GM21515 (cell line): ENCODE measurements around the gene HSPB1.
"Not testable (repeated sequence)": the region's sequence is repeated elsewhere in the genome, so short reads cannot be mapped to it uniquely, and the experiment has no call there.

Source experiments
- ATAC-seq: cut with Tn5 transposase; IDR thresholded peaks from one replicate; pipeline ENCODE4 v1.9.1; 2021; ENCODE audit not compliant: unreplicated experiment

Gene HSPB1

GRCh38 chr7:76329479-76329878 lies 27.0 kb downstream of the HSPB1 start:
- no peak for ATAC-seq

GRCh38 chr7:76330261-76330660 lies 27.8 kb downstream of the HSPB1 start:
- no peak for ATAC-seq

GRCh38 chr7:76330673-76331072 lies 28.2 kb downstream of the HSPB1 start:
- no peak for ATAC-seq

- ATAC-seq: no peak
Measured at GRCh38 chr7:76332078-76332477, 29.6 kb downstream of the HSPB1 start.

GRCh38 chr7:76333511-76334101 lies 31.1 kb downstream of the HSPB1 start:
- ATAC-seq: no peak

- no peak for ATAC-seq
Measured at GRCh38 chr7:76334320-76334967, 32.0 kb downstream of the HSPB1 start.

- not testable (repeated sequence) for ATAC-seq
Measured at GRCh38 chr7:76335417-76335816, 32.9 kb downstream of the HSPB1 start.

- no peak for ATAC-seq
Measured at GRCh38 chr7:76336094-76336493, 33.6 kb downstream of the HSPB1 start.

GRCh38 chr7:76337147-76337546 lies 34.7 kb downstream of the HSPB1 start:
- ATAC-seq: no peak

- ATAC-seq: no peak
Measured at GRCh38 chr7:76338298-76339084, 36.0 kb downstream of the HSPB1 start.

GRCh38 chr7:76340617-76341131 lies 38.2 kb downstream of the HSPB1 start:
- ATAC-seq: no peak

GRCh38 chr7:76342222-76342621 lies 39.7 kb downstream of the HSPB1 start:
- ATAC-seq: no peak

GRCh38 chr7:76343294-76343930 lies 40.9 kb downstream of the HSPB1 start:
- ATAC-seq: no peak

GRCh38 chr7:76343931-76344321 lies 41.5 kb downstream of the HSPB1 start:
- no peak for ATAC-seq

GRCh38 chr7:76346097-76346496 lies 43.6 kb downstream of the HSPB1 start:
- no peak for ATAC-seq

GRCh38 chr7:76346778-76347177 lies 44.3 kb downstream of the HSPB1 start:
- no peak for ATAC-seq

- no peak for ATAC-seq
Measured at GRCh38 chr7:76347710-76348109, 45.2 kb downstream of the HSPB1 start.

GRCh38 chr7:76349313-76349885 lies 46.9 kb downstream of the HSPB1 start:
- no peak for ATAC-seq

GRCh38 chr7:76351372-76351771 lies 48.9 kb downstream of the HSPB1 start:
- ATAC-seq: no peak

- ATAC-seq: no peak
Measured at GRCh38 chr7:76352193-76352592, 49.7 kb downstream of the HSPB1 start.

- ATAC-seq: no peak
Measured at GRCh38 chr7:76353744-76354143, 51.3 kb downstream of the HSPB1 start.
